Tibial nerve (tissue), 4 donors: ENCODE data around the gene ZNF124. TPM values are rescaled to one million over a fixed set of nuclear protein-coding genes. Genes with fewer than 3 reads are reported as not detected.

Source experiments
- DNase-seq, 2 donors: peaks; one replicate each; pipeline ENCODE4 v3.0.0-alpha.2; 2019; ENCODE audit warnings: low spot score in 2 of 2
- H3K27ac ChIP-seq, 4 donors: fragments of 200-600 bp; sonication (generic) in 3 of 4; one replicate each; pipeline ENCODE4 v1.5.1; 2017 to 2019; ENCODE audit warnings: mild to moderate bottlenecking in 1 of 4
- H3K27me3 ChIP-seq, 2 donors: fragments of 200-600 bp; sonication (generic) in 1 of 2; one replicate each; pipeline versions ENCODE4 v1.5.1 to v1.6.0; 2017 to 2019
- H3K36me3 ChIP-seq, 3 donors: fragments of 200-600 bp; sonication (generic); one replicate each; pipeline ENCODE4 v1.5.1; 2018 to 2019
- H3K4me1 ChIP-seq, 4 donors: fragments of 200-600 bp; sonication (generic) in 3 of 4; one replicate each; pipeline ENCODE4 v1.5.1; 2017 to 2019
- H3K4me3 ChIP-seq, 4 donors: fragments of 200-600 bp; sonication (generic) in 3 of 4; one replicate each; pipeline ENCODE4 v1.5.1; 2017 to 2019; ENCODE audit warnings: mild to moderate bottlenecking in 1 of 4, moderate library complexity in 1 of 4
- H3K9me3 ChIP-seq, 4 donors: fragments of 200-600 bp; sonication (generic) in 3 of 4; one replicate each; pipeline ENCODE4 v1.5.1; 2017 to 2019
- CTCF ChIP-seq, 5 experiments: fragments of 200-600 bp in 3 of 5; fragments of 450-650 bp in 2 of 5; sonication (generic) in 3 of 5; IDR thresholded peaks; one replicate each; pipeline ENCODE4 v1.5.1; 2016 to 2019; ENCODE audit warnings: antibody characterized with exemption in 5 of 5, mild to moderate bottlenecking in 3 of 5, moderate library complexity in 2 of 5
- EP300 ChIP-seq, 2 donors: sonication (generic); formaldehyde crosslinking; IDR thresholded peaks; one replicate each; pipeline ENCODE4 v1.6.1; 2017; ENCODE audit warnings: antibody characterized with exemption in 2 of 2, mild to moderate bottlenecking in 1 of 2
- POLR2A ChIP-seq, 2 donors: fragments of 450-650 bp; IDR thresholded peaks; one replicate each; pipeline ENCODE4 v1.6.1; 2017; ENCODE audit warnings: antibody characterized with exemption in 2 of 2, mild to moderate bottlenecking in 2 of 2, moderate library complexity in 2 of 2
- WGBS, 2 donors: methylation state at CpG; one replicate each; pipeline ENCODE4 v1.1.5; 2018; 5-methylcytosine and 5-hydroxymethylcytosine counted together
- total RNA-seq, 4 donors: library from RNA; depleted of rRNA; stranded (reverse); fragments of >200 nt; gene quantifications; one replicate each; pipeline ENCODE4 v1.1.0, GENCODE V29; 2016

ZNF124 gene
- total RNA-seq, 4 donors from 2014 or later, result 11.1 to 34.1 (median 15.6) TPM

- no peaks in the 10 kb centered on the region for H3K4me1 ChIP-seq
- no peak overlapping the region for H3K4me3 ChIP-seq
- peaks cover 0 to 8% (median 0%) of the 10 kb centered on the region in 3 donors for H3K36me3 ChIP-seq
- H3K27me3 ChIP-seq, result no peaks in the 10 kb centered on the region
- H3K27ac ChIP-seq, result no peak overlapping the region
- WGBS, 2 donors, result 96 to 99% methylated on average over 7 of the region's 7 CpGs
- TF ChIP-seq POLR2A (IDR thresholded peaks at IDR 0.05) (no peak), EP300 (IDR thresholded peaks at IDR 0.05) (no peak), CTCF (IDR thresholded peaks at IDR 0.05) (no peak)
- no peak for DNase-seq
- peaks cover 0 to 25% (median 2%) of the 10 kb centered on the region in 4 donors for H3K9me3 ChIP-seq
Observed at GRCh38 chr1:247182994-247183393, 11.2 kb upstream of the ZNF124 start.

GRCh38 chr1:247180581-247180980 lies 8.8 kb upstream of the ZNF124 start:
- no peak for TF ChIP-seq CTCF (IDR thresholded peaks at IDR 0.05)
- TF ChIP-seq POLR2A (IDR thresholded peaks at IDR 0.05), result no peak
- TF ChIP-seq EP300 (IDR thresholded peaks at IDR 0.05), result no peak

GRCh38 chr1:247177755-247178154 lies 5.9 kb upstream of the ZNF124 start:
- H3K4me1 ChIP-seq, result no peaks in the 10 kb centered on the region
- DNase-seq, result no peak
- H3K9me3 ChIP-seq, result no peaks in the 10 kb centered on the region
- H3K27ac ChIP-seq, result no peak overlapping the region
- TF ChIP-seq POLR2A (IDR thresholded peaks at IDR 0.05) (no peak), EP300 (IDR thresholded peaks at IDR 0.05) (no peak), CTCF (IDR thresholded peaks at IDR 0.05) (no peak)
- no peaks in the 10 kb centered on the region for H3K27me3 ChIP-seq
- no peaks in the 10 kb centered on the region for H3K36me3 ChIP-seq
- no peak overlapping the region for H3K4me3 ChIP-seq

More at GRCh38 chr1:247180581-247180980, 8.8 kb upstream of the ZNF124 start:
- H3K27me3 ChIP-seq, result no peaks in the 10 kb centered on the region
- no peak for DNase-seq
- H3K27ac ChIP-seq, result no peak overlapping the region
- peaks cover 0 to 10% (median 0%) of the 10 kb centered on the region in 4 donors for H3K9me3 ChIP-seq
- H3K4me3 ChIP-seq, result no peak overlapping the region
- H3K4me1 ChIP-seq, result no peaks in the 10 kb centered on the region
- 81 to 88% methylated on average over 5 of the region's 5 CpGs for WGBS, 2 donors
- H3K36me3 ChIP-seq, result no peaks in the 10 kb centered on the region

GRCh38 chr1:247175458-247175857 lies 3.6 kb upstream of the ZNF124 start:
- no peaks in the 10 kb centered on the region for H3K36me3 ChIP-seq
- no peak for DNase-seq
- H3K4me1 ChIP-seq, result peaks cover 0 to 4% (median 0%) of the 10 kb centered on the region in 4 donors
- H3K27me3 ChIP-seq, result no peaks in the 10 kb centered on the region
- H3K4me3 ChIP-seq, result no peak overlapping the region
- TF ChIP-seq POLR2A (IDR thresholded peaks at IDR 0.05), result no peak
- no peak for TF ChIP-seq EP300 (IDR thresholded peaks at IDR 0.05)
- no peak for TF ChIP-seq CTCF (IDR thresholded peaks at IDR 0.05)
- 85 to 94% methylated on average over 5 of the region's 5 CpGs for WGBS, 2 donors
- H3K9me3 ChIP-seq, result no peaks in the 10 kb centered on the region
- no peak overlapping the region for H3K27ac ChIP-seq

GRCh38 chr1:247173431-247173830 lies 1.6 kb upstream of the ZNF124 start:
- no peak overlapping the region for H3K27ac ChIP-seq
- H3K4me1 ChIP-seq, result peaks cover 0 to 4% (median 0%) of the 10 kb centered on the region in 4 donors
- H3K36me3 ChIP-seq, result no peaks in the 10 kb centered on the region
- no peaks in the 10 kb centered on the region for H3K27me3 ChIP-seq
- H3K9me3 ChIP-seq, result no peaks in the 10 kb centered on the region
- DNase-seq, result no peak
- WGBS, 2 donors, result 51 to 61% methylated on average over 2 of the region's 2 CpGs
- TF ChIP-seq EP300 (IDR thresholded peaks at IDR 0.05), result no peak
- TF ChIP-seq CTCF (IDR thresholded peaks at IDR 0.05), result no peak
- no peak for TF ChIP-seq POLR2A (IDR thresholded peaks at IDR 0.05)
- H3K4me3 ChIP-seq, result no peak overlapping the region
